ENCODE results near the gene PLA2G6.

PLA2G6 gene

DNA sequence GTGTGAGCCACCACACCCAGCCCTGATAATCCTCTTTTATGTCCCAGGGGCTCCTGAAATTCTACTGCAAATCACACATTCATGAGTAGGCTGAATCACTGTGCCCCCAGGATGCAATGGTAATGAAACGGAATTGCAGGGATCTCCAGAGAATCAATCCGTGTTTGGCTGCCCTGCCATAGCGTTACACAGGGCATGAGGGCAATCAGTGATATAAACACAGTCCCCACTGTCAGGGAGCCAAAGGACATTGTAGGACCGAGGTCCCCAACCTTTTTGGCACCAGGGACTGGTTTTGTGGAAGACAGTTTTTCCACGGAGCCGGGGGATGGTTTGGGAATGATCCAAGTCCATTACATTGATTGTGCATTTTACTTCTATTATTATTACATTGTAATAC, 9.0 kb upstream of the PLA2G6 start:
- ATAC-seq (ENCODE audit: insufficient read depth, low read depth) = no peak
- peaks cover 3% of the 10 kb centered on the region; the same call in 1 of the 2 replicates for H3K4me1 ChIP-seq (ENCODE audit: insufficient read depth, low read length)
- TF ChIP-seq, protein P1, sequence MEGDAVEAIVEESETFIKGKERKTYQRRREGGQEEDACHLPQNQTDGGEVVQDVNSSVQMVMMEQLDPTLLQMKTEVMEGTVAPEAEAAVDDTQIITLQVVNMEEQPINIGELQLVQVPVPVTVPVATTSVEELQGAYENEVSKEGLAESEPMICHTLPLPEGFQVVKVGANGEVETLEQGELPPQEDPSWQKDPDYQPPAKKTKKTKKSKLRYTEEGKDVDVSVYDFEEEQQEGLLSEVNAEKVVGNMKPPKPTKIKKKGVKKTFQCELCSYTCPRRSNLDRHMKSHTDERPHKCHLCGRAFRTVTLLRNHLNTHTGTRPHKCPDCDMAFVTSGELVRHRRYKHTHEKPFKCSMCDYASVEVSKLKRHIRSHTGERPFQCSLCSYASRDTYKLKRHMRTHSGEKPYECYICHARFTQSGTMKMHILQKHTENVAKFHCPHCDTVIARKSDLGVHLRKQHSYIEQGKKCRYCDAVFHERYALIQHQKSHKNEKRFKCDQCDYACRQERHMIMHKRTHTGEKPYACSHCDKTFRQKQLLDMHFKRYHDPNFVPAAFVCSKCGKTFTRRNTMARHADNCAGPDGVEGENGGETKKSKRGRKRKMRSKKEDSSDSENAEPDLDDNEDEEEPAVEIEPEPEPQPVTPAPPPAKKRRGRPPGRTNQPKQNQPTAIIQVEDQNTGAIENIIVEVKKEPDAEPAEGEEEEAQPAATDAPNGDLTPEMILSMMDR (IDR thresholded peaks at IDR 0.05; ENCODE audit: borderline replicate concordance, extremely low read depth, low read length, poor library complexity, severe bottlenecking) = no peak
- TF ChIP-seq EZH2 (IDR thresholded peaks at IDR 0.05; ENCODE audit: borderline replicate concordance, low read depth, low read length, severe bottlenecking) = no peak

DNA sequence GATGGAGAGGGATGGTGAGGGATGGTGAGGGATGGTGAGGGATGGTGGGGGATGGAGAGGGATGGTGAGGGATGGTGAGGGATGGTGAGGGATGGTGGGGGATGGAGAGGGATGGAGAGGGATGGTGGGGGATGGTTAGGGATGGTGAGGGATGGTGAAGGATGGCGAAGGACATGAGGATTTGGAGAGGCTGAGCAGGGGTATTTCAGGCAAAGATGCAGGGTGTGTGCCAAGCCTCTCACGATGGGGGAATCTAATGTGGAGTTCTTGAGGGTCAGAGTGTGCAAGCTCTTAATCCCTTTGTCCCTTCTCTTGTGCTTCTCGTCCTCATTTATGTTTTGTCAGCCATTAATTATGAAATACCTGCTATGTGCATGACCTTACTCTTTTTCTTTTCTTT, 7.5 kb upstream of the PLA2G6 start:
- no peaks in the 10 kb centered on the region for H3K79me2 ChIP-seq (ENCODE audit: insufficient read depth, low read length)
- H3K4me1 ChIP-seq (ENCODE audit: insufficient read depth, low read length) = no peaks in the 10 kb centered on the region
- ATAC-seq (ENCODE audit: insufficient read depth, low read depth) (no peak), DNase-seq (no peak)
- H3K4me3 ChIP-seq (ENCODE audit: low read depth in 1 of 2, low read length in 2 of 2) = no peak overlapping the region
- H3K36me3 ChIP-seq (ENCODE audit: insufficient read depth, low read length) = no peaks in the 10 kb centered on the region
- TF ChIP-seq, protein P1 (IDR thresholded peaks at IDR 0.05; ENCODE audit: borderline replicate concordance, extremely low read depth, low read length, poor library complexity, severe bottlenecking) = no peak
- TF ChIP-seq EZH2 (IDR thresholded peaks at IDR 0.05; ENCODE audit: borderline replicate concordance, low read depth, low read length, severe bottlenecking) = no peak
- H3K4me2 ChIP-seq (ENCODE audit: insufficient read depth, low read length) = no peak overlapping the region
- no peak overlapping the region for H3K9ac ChIP-seq (ENCODE audit: low read depth, low read length)
- no peak overlapping the region for H2AFZ ChIP-seq (ENCODE audit: low read depth, low read length)
- no peak overlapping the region for H3K27ac ChIP-seq (ENCODE audit: low read length)
- no peaks in the 10 kb centered on the region for H3K27me3 ChIP-seq (ENCODE audit: insufficient read depth, low read length, poor library complexity)
- H4K20me1 ChIP-seq (ENCODE audit: insufficient read depth, low read length) = no peaks in the 10 kb centered on the region
- H3K9me3 ChIP-seq (ENCODE audit: insufficient read depth, low read length, severe bottlenecking) = no peaks in the 10 kb centered on the region

More for the DNA sequence above, 9.0 kb upstream of the PLA2G6 start:
- Histone ChIP-seq H3K27me3 (ENCODE audit: insufficient read depth, low read length, poor library complexity) (peaks cover 2% of the 10 kb centered on the region), H3K4me3 (ENCODE audit: low read depth in 1 of 2, low read length in 2 of 2) (no peak overlapping the region), H3K4me2 (ENCODE audit: insufficient read depth, low read length) (no peak overlapping the region), H3K9me3 (ENCODE audit: insufficient read depth, low read length, severe bottlenecking) (no peaks in the 10 kb centered on the region), H3K9ac (ENCODE audit: low read depth, low read length) (no peak overlapping the region), H3K79me2 (ENCODE audit: insufficient read depth, low read length) (no peaks in the 10 kb centered on the region), H3K36me3 (ENCODE audit: insufficient read depth, low read length) (no peaks in the 10 kb centered on the region), H3K27ac (ENCODE audit: low read length) (no peak overlapping the region), H4K20me1 (ENCODE audit: insufficient read depth, low read length) (no peaks in the 10 kb centered on the region), H2AFZ (ENCODE audit: low read depth, low read length) (no peak overlapping the region)
- no peak for DNase-seq

DNA sequence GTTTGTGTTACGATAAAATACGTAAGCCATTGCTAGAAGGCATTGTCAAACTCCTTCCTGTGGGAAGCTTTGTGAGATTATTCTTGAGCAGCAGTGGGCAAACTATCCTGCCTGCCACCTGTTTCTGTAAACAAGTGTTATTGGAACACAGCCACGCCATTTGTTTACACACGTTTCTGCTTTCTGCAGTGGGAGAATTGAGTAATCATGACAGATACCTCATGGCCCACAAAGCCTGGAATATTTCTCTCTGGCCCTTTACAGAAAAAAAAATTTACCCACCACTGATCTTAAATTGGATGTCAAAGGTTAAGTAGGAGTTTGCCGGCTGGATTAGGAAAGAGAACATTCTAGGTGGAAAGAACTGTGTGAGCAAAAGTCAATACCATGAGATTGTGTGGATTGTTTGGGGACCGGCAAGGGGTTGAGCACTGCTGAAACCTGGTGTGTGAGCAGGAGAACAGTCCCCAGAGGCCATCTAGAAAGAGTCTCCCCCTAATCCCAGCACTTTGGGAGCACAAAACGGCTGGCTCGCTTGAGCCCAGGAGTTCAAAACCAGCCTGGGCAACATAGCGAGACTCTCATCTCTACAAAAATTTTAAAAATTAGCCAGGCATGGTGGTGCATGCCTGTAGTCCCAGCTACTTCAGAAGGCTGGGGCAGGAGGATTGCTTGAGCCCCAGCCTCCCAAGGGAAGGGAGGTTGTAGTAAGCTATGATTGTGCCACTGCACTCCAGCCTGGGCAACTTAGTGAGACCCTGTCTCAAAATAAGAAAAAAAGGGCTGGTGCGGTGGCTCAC, 6.0 kb upstream of the PLA2G6 start:
- DNase-seq (no peak), ATAC-seq (ENCODE audit: insufficient read depth, low read depth) (no peak)
- Histone ChIP-seq H3K4me2 (ENCODE audit: insufficient read depth, low read length) (no peak overlapping the region), H3K4me1 (ENCODE audit: insufficient read depth, low read length) (peaks cover 3% of the 10 kb centered on the region; the same call in 1 of the 2 replicates), H3K9me3 (ENCODE audit: insufficient read depth, low read length, severe bottlenecking) (no peaks in the 10 kb centered on the region), H3K27ac (ENCODE audit: low read length) (no peak overlapping the region), H3K36me3 (ENCODE audit: insufficient read depth, low read length) (no peaks in the 10 kb centered on the region), H3K9ac (ENCODE audit: low read depth, low read length) (no peak overlapping the region), H3K4me3 (ENCODE audit: low read depth in 1 of 2, low read length in 2 of 2) (no peak overlapping the region), H3K79me2 (ENCODE audit: insufficient read depth, low read length) (no peaks in the 10 kb centered on the region), H4K20me1 (ENCODE audit: insufficient read depth, low read length) (no peaks in the 10 kb centered on the region), H2AFZ (ENCODE audit: low read depth, low read length) (no peak overlapping the region), H3K27me3 (ENCODE audit: insufficient read depth, low read length, poor library complexity) (no peaks in the 10 kb centered on the region)
- no peak for TF ChIP-seq EZH2 (IDR thresholded peaks at IDR 0.05; ENCODE audit: borderline replicate concordance, low read depth, low read length, severe bottlenecking)
- TF ChIP-seq, protein P1 (IDR thresholded peaks at IDR 0.05; ENCODE audit: borderline replicate concordance, extremely low read depth, low read length, poor library complexity, severe bottlenecking) = no peak
